Measurements from ENCODE around the gene SPA17. TPM values are rescaled to one million over a fixed set of nuclear protein-coding genes. Genes with fewer than 3 reads are reported as not detected.

The SPA17 gene
- total RNA-seq, 1 donor from 2014 or later, result 2.4 TPM

DNA sequence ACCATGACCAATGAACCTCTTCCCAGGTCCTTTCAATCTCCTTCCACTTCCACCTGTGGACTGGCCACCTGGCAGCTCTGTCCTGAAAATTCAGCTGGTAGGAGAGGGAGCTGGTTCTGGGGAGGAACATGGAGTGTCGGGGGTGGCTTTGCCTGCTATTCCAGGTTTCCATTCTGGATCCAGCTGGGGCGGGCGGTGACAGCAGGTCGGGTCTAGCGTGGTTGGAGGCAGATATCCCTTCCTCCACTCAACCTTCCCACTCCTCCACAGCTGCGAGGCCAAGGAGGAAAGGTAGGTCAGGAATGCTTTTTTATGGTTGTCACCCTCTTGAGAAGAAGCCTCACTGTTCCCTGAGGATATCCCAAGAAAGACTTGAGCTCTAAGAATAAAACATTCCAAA, 69.3 kb downstream of the SPA17 start:
- TF ChIP-seq, protein P1, sequence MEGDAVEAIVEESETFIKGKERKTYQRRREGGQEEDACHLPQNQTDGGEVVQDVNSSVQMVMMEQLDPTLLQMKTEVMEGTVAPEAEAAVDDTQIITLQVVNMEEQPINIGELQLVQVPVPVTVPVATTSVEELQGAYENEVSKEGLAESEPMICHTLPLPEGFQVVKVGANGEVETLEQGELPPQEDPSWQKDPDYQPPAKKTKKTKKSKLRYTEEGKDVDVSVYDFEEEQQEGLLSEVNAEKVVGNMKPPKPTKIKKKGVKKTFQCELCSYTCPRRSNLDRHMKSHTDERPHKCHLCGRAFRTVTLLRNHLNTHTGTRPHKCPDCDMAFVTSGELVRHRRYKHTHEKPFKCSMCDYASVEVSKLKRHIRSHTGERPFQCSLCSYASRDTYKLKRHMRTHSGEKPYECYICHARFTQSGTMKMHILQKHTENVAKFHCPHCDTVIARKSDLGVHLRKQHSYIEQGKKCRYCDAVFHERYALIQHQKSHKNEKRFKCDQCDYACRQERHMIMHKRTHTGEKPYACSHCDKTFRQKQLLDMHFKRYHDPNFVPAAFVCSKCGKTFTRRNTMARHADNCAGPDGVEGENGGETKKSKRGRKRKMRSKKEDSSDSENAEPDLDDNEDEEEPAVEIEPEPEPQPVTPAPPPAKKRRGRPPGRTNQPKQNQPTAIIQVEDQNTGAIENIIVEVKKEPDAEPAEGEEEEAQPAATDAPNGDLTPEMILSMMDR (IDR thresholded peaks at IDR 0.05; ENCODE audit: insufficient read depth, low read length, severe bottlenecking), result no peak
- no peak overlapping the region for H3K4me3 ChIP-seq (ENCODE audit: low read depth, low read length)
- FAIRE-seq (no peak), DNase-seq (ENCODE audit: low read depth) (no peak)
- no peaks in the 10 kb centered on the region for H3K27me3 ChIP-seq (ENCODE audit: control insufficient read depth, insufficient read depth, low read length)
- H3K36me3 ChIP-seq (ENCODE audit: control insufficient read depth, insufficient read depth, low read length), result no peaks in the 10 kb centered on the region

DNA sequence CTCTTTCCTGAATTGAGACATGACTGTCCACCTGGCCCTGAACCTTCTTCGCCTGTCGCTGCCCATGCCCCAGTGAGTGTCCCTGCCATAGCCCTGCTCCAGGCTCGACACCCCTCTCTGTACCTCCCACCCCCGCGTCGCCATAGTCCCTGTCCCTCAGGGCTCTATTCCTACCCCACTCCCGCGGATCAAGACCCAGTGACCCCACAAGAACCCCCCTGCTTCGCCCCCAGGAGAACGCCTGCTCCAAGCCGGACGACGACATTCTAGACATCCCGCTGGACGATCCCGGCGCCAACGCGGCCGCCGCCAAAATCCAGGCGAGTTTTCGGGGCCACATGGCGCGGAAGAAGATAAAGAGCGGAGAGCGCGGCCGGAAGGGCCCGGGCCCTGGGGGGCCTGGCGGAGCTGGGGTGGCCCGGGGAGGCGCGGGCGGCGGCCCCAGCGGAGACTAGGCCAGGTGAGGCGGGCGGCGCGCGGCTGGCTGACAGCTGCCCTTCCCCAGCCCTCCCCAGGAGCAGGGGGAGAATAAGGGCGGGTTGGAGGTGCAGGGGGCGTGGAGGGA, 71.6 kb downstream of the SPA17 start:
- FAIRE-seq (no peak), DNase-seq (ENCODE audit: low read depth) (no peak)
- H3K27me3 ChIP-seq (ENCODE audit: control insufficient read depth, insufficient read depth, low read length), result no peaks in the 10 kb centered on the region
- TF ChIP-seq, protein P1 (IDR thresholded peaks at IDR 0.05; ENCODE audit: insufficient read depth, low read length, severe bottlenecking), result no peak
- H3K36me3 ChIP-seq (ENCODE audit: control insufficient read depth, insufficient read depth, low read length), result no peaks in the 10 kb centered on the region
- H3K4me3 ChIP-seq (ENCODE audit: low read depth, low read length), result no peak overlapping the region

DNA sequence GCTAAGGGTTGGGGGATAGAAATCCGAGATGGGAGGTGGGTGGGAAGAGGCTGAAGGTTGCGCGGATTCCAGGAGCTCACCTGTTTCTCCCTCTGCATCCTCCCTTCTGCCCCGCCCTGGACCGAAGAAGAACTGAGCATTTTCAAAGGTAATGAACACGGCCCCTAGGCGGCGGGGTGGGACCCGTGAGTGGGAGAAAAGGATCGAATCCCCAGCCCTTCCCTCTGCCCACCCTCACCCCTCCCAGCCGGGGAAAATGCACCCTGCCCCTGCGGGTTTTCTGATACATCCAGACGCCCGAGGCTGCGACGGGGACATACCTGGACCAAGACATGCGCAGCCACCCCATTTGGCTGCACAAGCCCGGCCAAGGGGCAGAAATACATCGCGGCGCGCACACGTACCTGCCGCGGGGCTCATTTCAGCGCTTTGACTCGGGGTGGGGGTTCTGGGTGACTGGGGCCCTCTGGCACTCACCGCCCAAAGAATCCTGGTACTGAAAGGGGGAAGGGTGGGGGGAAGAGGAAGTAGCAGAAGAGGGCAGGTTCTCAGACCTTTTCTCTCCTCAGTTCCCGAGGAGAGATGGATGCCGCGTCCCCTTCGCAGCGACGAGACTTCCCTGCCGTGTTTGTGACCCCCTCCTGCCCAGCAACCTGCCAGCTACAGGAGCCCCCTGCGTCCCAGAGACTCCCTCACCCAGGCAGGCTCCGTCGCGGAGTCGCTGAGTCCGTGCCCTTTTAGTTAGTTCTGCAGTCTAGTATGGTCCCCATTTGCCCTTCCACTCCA, 72.3 kb downstream of the SPA17 start:
- FAIRE-seq (no peak), DNase-seq (ENCODE audit: low read depth) (no peak)
- TF ChIP-seq, protein P1 (IDR thresholded peaks at IDR 0.05; ENCODE audit: insufficient read depth, low read length, severe bottlenecking), result peak; percentile 60
- Histone ChIP-seq H3K27me3 (ENCODE audit: control insufficient read depth, insufficient read depth, low read length) (no peaks in the 10 kb centered on the region), H3K36me3 (ENCODE audit: control insufficient read depth, insufficient read depth, low read length) (no peaks in the 10 kb centered on the region), H3K4me3 (ENCODE audit: low read depth, low read length) (peak overlapping the region; percentile 64)

DNA sequence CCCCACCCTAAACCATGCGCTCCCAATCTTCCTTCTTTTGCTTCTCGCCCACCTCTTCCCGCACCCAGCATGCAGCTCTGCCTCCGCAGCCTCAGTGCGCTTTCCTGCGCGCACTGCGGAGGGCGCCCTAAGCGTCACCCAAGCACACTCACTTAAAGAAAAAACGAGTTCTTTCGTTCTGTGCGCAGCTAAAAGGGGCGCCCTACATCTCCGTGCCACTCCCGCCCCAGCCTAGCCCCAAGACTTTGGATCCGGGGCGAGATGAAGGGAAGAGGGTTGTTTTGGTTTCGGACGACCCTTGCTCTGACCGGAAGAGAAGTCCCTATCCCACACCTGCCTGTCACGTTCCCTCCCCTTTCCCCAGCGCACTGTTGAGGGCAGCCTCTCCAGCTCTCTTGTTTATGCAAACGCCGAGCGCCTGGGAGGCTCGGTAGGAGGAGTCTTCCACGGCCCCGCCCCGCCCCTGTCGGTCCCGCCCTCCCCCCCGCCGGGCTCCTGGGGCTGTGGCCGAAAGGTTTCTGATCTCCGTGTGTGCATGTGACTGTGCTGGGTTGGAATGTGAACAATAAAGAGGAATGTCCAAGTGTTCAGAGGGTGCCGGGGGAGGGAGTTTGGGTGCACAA, 73.0 kb downstream of the SPA17 start:
- Histone ChIP-seq H3K4me3 (ENCODE audit: low read depth, low read length) (peak overlapping the region; percentile 64), H3K36me3 (ENCODE audit: control insufficient read depth, insufficient read depth, low read length) (no peaks in the 10 kb centered on the region), H3K27me3 (ENCODE audit: control insufficient read depth, insufficient read depth, low read length) (no peaks in the 10 kb centered on the region)
- TF ChIP-seq, protein P1 (IDR thresholded peaks at IDR 0.05; ENCODE audit: insufficient read depth, low read length, severe bottlenecking), result peak; percentile 83
- DNase-seq (ENCODE audit: low read depth) (peak; percentile 74), FAIRE-seq (no peak)

Other genes starting within 250 kb of the SPA17 start
- not detected in 2 replicates for gene OR8B4, start 249.0 kb upstream of the SPA17 start, total RNA-seq
- gene OR8B8, start 228.2 kb upstream of the SPA17 start, total RNA-seq, result not detected in 2 replicates
- not detected in 2 replicates for gene OR8B12, start 130.2 kb upstream of the SPA17 start, total RNA-seq
- not detected in 2 replicates for gene OR8A1, start 103.9 kb upstream of the SPA17 start, total RNA-seq
- not detected in 2 replicates for gene PANX3, start 62.5 kb upstream of the SPA17 start, total RNA-seq
- gene TBRG1, start 51.0 kb upstream of the SPA17 start, total RNA-seq, result 21.9 and 28.0 TPM in 2 replicates
- 9.0 and 10.8 TPM in 2 replicates for gene SIAE, start 165 bp upstream of the SPA17 start, total RNA-seq
- not detected in 2 replicates for gene NRGN, start 66.0 kb downstream of the SPA17 start, total RNA-seq
- 0.53 and 2.0 TPM in 2 replicates for gene VSIG2, start 78.4 kb downstream of the SPA17 start, total RNA-seq
- not detected in 2 replicates for gene ESAM, start 88.4 kb downstream of the SPA17 start, total RNA-seq
- 2.9 TPM in 2 replicates for gene MSANTD2, start 126.5 kb downstream of the SPA17 start, total RNA-seq
- 29.5 and 30.2 TPM in 2 replicates for gene ROBO3, start 191.5 kb downstream of the SPA17 start, total RNA-seq
- under 0.01 TPM in 1 of 2 replicates, not detected in the other for gene ROBO4, start 224.0 kb downstream of the SPA17 start, total RNA-seq
- gene HEPN1, start 245.3 kb downstream of the SPA17 start, total RNA-seq, result not detected in 2 replicates